ENCODE results near the gene ITPKA.
A peak's percentile ranks its signal among the peaks of the same experiment; 100 is the strongest.

ITPKA gene

GRCh38 chr15:41482110-41482877 is 11.4 kb upstream of the ITPKA start:
- no peaks in the 10 kb centered on the region for H3K27me3 Mint-ChIP-seq
- peaks cover 22 to 28% of the 10 kb centered on the region in 2 donors for H3K36me3 Mint-ChIP-seq
- DNase-seq: no peak

GRCh38 chr15:41483115-41483514 is 10.6 kb upstream of the ITPKA start:
- Mint-ChIP-seq H3K4me3 (peak overlapping the region in 1 of 2 donors; percentile 35), H3K9me3 (no peaks in the 10 kb centered on the region), H3K27me3 (peaks cover 6% of the 10 kb centered on the region in 2 donors), H3K27ac (peak overlapping the region; percentile 51), H3K4me1 (peaks cover 14 to 23% of the 10 kb centered on the region in 2 donors), H3K36me3 (peaks cover 17 to 26% of the 10 kb centered on the region in 2 donors)
- DNase-seq (peak; percentile 29), ATAC-seq (replicated peaks) (peak; percentile 96)

More at GRCh38 chr15:41482110-41482877, 11.4 kb upstream of the ITPKA start:
- Mint-ChIP-seq H3K4me3 (no peak overlapping the region), H3K4me1 (peaks cover 11 to 18% of the 10 kb centered on the region in 2 donors), H3K27ac (no peak overlapping the region), H3K9me3 (no peaks in the 10 kb centered on the region)
- no peak for ATAC-seq (replicated peaks)

- peaks cover 14 to 26% of the 10 kb centered on the region in 2 donors for H3K4me1 Mint-ChIP-seq
- ATAC-seq (replicated peaks): peak; percentile 39 to 40
- peaks cover 14 to 23% of the 10 kb centered on the region in 2 donors for H3K36me3 Mint-ChIP-seq
- peak overlapping the region in 1 of 2 donors; percentile 35 for H3K4me3 Mint-ChIP-seq
- peak overlapping the region; percentile 51 for H3K27ac Mint-ChIP-seq
- peaks cover 6 to 7% of the 10 kb centered on the region in 2 donors for H3K27me3 Mint-ChIP-seq
- H3K9me3 Mint-ChIP-seq: no peaks in the 10 kb centered on the region
- no peak for DNase-seq
These were observed 10.2 kb upstream of the ITPKA start for GRCh38 chr15:41483519-41483918.

GRCh38 chr15:41484937-41485625 is 8.6 kb upstream of the ITPKA start:
- peaks cover 7 to 13% of the 10 kb centered on the region in 2 donors for H3K27me3 Mint-ChIP-seq
- H3K9me3 Mint-ChIP-seq: no peaks in the 10 kb centered on the region
- H3K36me3 Mint-ChIP-seq: peaks cover 10 to 13% of the 10 kb centered on the region in 2 donors
- DNase-seq (no peak), ATAC-seq (replicated peaks) (no peak)
- no peak overlapping the region for H3K4me3 Mint-ChIP-seq
- peaks cover 14 to 28% of the 10 kb centered on the region in 2 donors for H3K4me1 Mint-ChIP-seq
- H3K27ac Mint-ChIP-seq: no peak overlapping the region

- H3K4me1 Mint-ChIP-seq: peaks cover 15 to 28% of the 10 kb centered on the region in 2 donors
- H3K27ac Mint-ChIP-seq: no peak overlapping the region
- peaks cover 0 to 2% of the 10 kb centered on the region in 2 donors for H3K36me3 Mint-ChIP-seq
- no peak overlapping the region for H3K4me3 Mint-ChIP-seq
- no peaks in the 10 kb centered on the region for H3K9me3 Mint-ChIP-seq
- ATAC-seq (replicated peaks) (no peak), DNase-seq (no peak)
- H3K27me3 Mint-ChIP-seq: peaks cover 13 to 21% of the 10 kb centered on the region in 2 donors
These were observed 7.4 kb upstream of the ITPKA start for GRCh38 chr15:41486286-41486685.

GRCh38 chr15:41487381-41487780 is 6.3 kb upstream of the ITPKA start:
- peaks cover 18 to 32% of the 10 kb centered on the region in 2 donors for H3K4me1 Mint-ChIP-seq
- H3K9me3 Mint-ChIP-seq: no peaks in the 10 kb centered on the region
- H3K27me3 Mint-ChIP-seq: peaks cover 24 to 32% of the 10 kb centered on the region in 2 donors
- DNase-seq: no peak
- H3K36me3 Mint-ChIP-seq: peaks cover 0 to 2% of the 10 kb centered on the region in 2 donors
- ATAC-seq (replicated peaks): no peak
- H3K4me3 Mint-ChIP-seq: no peak overlapping the region
- H3K27ac Mint-ChIP-seq: no peak overlapping the region

- Mint-ChIP-seq H3K9me3 (no peaks in the 10 kb centered on the region), H3K27ac (peak overlapping the region; percentile 15), H3K27me3 (peaks cover 29 to 36% of the 10 kb centered on the region in 2 donors), H3K4me3 (no peak overlapping the region), H3K36me3 (peaks cover 0 to 2% of the 10 kb centered on the region in 2 donors), H3K4me1 (peaks cover 22 to 34% of the 10 kb centered on the region in 2 donors)
- ATAC-seq (replicated peaks) (no peak), DNase-seq (no peak)
These were observed 5.9 kb upstream of the ITPKA start for GRCh38 chr15:41487802-41488201.

GRCh38 chr15:41489641-41490040 is 4.0 kb upstream of the ITPKA start:
- DNase-seq: no peak
- ATAC-seq (replicated peaks): no peak
- no peak overlapping the region for H3K27ac Mint-ChIP-seq
- H3K4me3 Mint-ChIP-seq: no peak overlapping the region
- peaks cover 31 to 36% of the 10 kb centered on the region in 2 donors for H3K27me3 Mint-ChIP-seq
- H3K36me3 Mint-ChIP-seq: peaks cover 0 to 2% of the 10 kb centered on the region in 2 donors
- no peaks in the 10 kb centered on the region for H3K9me3 Mint-ChIP-seq
- peaks cover 16 to 25% of the 10 kb centered on the region in 2 donors for H3K4me1 Mint-ChIP-seq

- DNase-seq (no peak), ATAC-seq (replicated peaks) (peak; percentile 26 to 29)
- H3K27ac Mint-ChIP-seq: no peak overlapping the region
- peaks cover 31 to 41% of the 10 kb centered on the region in 2 donors for H3K27me3 Mint-ChIP-seq
- H3K4me3 Mint-ChIP-seq: no peak overlapping the region
- H3K36me3 Mint-ChIP-seq: peaks cover 0 to 2% of the 10 kb centered on the region in 2 donors
- no peaks in the 10 kb centered on the region for H3K9me3 Mint-ChIP-seq
- H3K4me1 Mint-ChIP-seq: peaks cover 17 to 30% of the 10 kb centered on the region in 2 donors
These were observed 3.3 kb upstream of the ITPKA start for GRCh38 chr15:41490355-41490754.

- Mint-ChIP-seq H3K4me1 (peaks cover 17 to 35% of the 10 kb centered on the region in 2 donors), H3K27ac (no peak overlapping the region), H3K4me3 (no peak overlapping the region), H3K27me3 (peaks cover 39 to 56% of the 10 kb centered on the region in 2 donors), H3K9me3 (no peaks in the 10 kb centered on the region), H3K36me3 (peaks cover 0 to 2% of the 10 kb centered on the region in 2 donors)
- DNase-seq: no peak
- no peak for ATAC-seq (replicated peaks)
These were observed 1.8 kb upstream of the ITPKA start for GRCh38 chr15:41491889-41492288.

- Mint-ChIP-seq H3K27ac (peak overlapping the region; percentile 79), H3K4me1 (peaks cover 17 to 33% of the 10 kb centered on the region in 2 donors), H3K9me3 (no peaks in the 10 kb centered on the region), H3K4me3 (peak overlapping the region; percentile 82 to 85), H3K36me3 (peaks cover 0 to 2% of the 10 kb centered on the region in 2 donors), H3K27me3 (peaks cover 45 to 62% of the 10 kb centered on the region in 2 donors)
- no peak for DNase-seq
- no peak for ATAC-seq (replicated peaks)
These were observed 973 bp upstream of the ITPKA start for GRCh38 chr15:41492597-41493204.

GRCh38 chr15:41493902-41494189 is 172 bp downstream of the ITPKA start:
- H3K27me3 Mint-ChIP-seq: peaks cover 47 to 69% of the 10 kb centered on the region in 2 donors
- ATAC-seq (replicated peaks): peak; percentile 31 to 39

GRCh38 chr15:41494190-41494921 is 682 bp downstream of the ITPKA start:
- DNase-seq: peak; percentile 43
- Mint-ChIP-seq H3K36me3 (no peaks in the 10 kb centered on the region), H3K4me1 (peaks cover 23 to 34% of the 10 kb centered on the region in 2 donors), H3K27ac (no peak overlapping the region), H3K4me3 (peak overlapping the region; percentile 60 to 75), H3K9me3 (no peaks in the 10 kb centered on the region), H3K27me3 (peaks cover 52 to 74% of the 10 kb centered on the region in 2 donors)
- ATAC-seq (replicated peaks): peak; percentile 26 to 31

More at GRCh38 chr15:41493902-41494189, 172 bp downstream of the ITPKA start:
- no peak for DNase-seq
- H3K4me1 Mint-ChIP-seq: peaks cover 18 to 29% of the 10 kb centered on the region in 2 donors
- H3K27ac Mint-ChIP-seq: no peak overlapping the region
- H3K9me3 Mint-ChIP-seq: no peaks in the 10 kb centered on the region
- peak overlapping the region; percentile 60 to 74 for H3K4me3 Mint-ChIP-seq
- H3K36me3 Mint-ChIP-seq: no peaks in the 10 kb centered on the region

Data from stimulated activated naive B cell treated with anti-CD40 and anti-IgM and Interleukin-4, amounts not matched to agents 10 μg/mL and 1 μg/mL and 100 μg/mL, for 72 hours (primary cell).